ENCODE measurements around the gene DRD3. TPM values are rescaled to one million over a fixed set of nuclear protein-coding genes. Genes with fewer than 3 reads are reported as not detected.
A peak's percentile ranks its signal among the peaks of the same experiment; 100 is the strongest.

The DRD3 gene
- not detected for polyA plus RNA-seq (ENCODE audit: insufficient read length in 10 of 10)
- long read RNA-seq, donor 1: 0 reads
- long read RNA-seq, donor 2: 0 reads
- long read RNA-seq, donor 3: 0 reads
- long read RNA-seq, donor 4: 0 reads
- long read RNA-seq, donor 5: 0 reads
- long read RNA-seq, donor 6: 0 reads
- long read RNA-seq, donor 7: 0 reads
- long read RNA-seq, donor 8: 0 reads
- long read RNA-seq, donor 9: 0 reads

DNA sequence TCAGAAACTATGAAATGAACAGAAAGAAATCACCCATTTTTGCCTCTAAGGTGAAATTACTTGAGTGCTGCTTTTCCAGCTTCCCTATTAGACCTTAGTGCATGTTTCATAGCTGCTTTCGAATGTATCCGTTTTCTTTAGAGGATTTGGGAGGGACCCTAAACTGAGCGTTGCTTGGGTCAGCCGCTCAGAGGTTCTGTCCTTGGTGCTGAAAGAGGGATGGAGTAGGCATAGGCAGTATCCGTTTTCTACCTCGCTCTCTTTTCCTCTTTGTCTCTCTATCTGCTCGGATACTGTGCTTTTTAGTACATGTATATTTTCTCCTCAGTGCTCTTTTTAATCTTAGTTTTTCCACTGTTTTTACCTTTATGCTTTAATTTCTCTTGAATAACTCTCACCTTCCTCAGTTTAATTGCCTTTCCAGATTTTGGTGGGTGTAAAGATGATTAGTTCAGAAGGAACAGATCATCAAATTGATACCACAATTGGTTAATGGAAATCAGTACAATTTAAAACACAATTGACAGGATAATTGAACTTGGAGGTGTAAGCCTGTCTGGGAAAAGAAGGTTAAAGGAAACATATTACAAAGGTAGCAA lies at the start of gene DRD3:
TSS of gene DRD3 (minus strand) at position 283 of the 599 bp plus-strand sequence. CDS start 7,060 bp downstream, outside the sequence.
- peak; percentile 25 to 78 (median 63) for DNase-seq

GRCh38 chr3:114227076-114227475 lies 48.2 kb upstream of the DRD3 start:
- DNase-seq: no peak

DNA sequence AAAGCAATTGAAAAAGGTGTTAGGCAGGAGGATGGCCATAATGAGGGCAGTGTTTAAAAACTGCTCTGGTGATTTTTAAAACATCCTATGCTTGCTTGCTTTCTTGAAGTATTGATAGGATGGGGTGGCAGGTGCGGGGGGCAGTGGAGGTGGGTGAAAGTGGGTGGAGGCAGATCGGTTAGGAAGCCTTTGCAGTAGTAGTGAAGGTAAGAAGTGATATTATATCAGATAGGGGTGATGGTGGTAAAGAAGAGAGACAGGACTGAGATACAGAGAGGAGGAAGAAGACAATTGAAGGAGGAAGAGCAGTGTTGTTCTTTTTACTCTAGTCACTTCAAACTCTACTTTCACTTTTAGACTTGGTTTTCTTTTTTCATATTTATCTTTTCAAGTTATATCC lies 47.5 kb upstream of the DRD3 start:
- DNase-seq: no peak

- DNase-seq: peak in 1 of 3 donors; percentile 4
Observed at GRCh38 chr3:114223143-114223542, 44.3 kb upstream of the DRD3 start.

GRCh38 chr3:114221881-114222264 lies 43.0 kb upstream of the DRD3 start:
- DNase-seq: no peak

- no peak for DNase-seq
Observed at GRCh38 chr3:114221165-114221880, 42.5 kb upstream of the DRD3 start.

GRCh38 chr3:114219741-114220140 lies 40.9 kb upstream of the DRD3 start:
- DNase-seq: no peak

GRCh38 chr3:114218578-114219185 lies 39.8 kb upstream of the DRD3 start:
- DNase-seq: no peak

DNA sequence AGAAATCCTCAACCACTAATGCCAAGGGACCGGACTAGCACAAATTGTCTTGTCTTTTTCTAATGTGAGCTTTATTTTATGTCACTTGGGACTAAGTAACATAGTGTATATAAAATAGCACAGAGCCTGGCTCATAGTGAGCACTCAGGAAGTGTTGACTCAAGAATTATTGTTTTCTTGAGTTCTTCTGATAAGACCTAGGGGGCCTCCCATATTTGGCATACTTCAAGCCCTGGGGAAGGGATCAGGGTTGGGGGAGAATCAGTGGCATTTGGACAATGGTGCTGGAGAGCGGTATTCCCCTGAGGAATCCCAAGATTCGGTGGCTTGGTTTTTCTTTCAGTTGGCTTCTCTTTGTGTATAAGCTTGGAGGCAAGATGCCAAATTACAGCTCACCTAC lies 39.2 kb upstream of the DRD3 start:
- DNase-seq: no peak

GRCh38 chr3:114217266-114217665 lies 38.4 kb upstream of the DRD3 start:
- no peak for DNase-seq

DNA sequence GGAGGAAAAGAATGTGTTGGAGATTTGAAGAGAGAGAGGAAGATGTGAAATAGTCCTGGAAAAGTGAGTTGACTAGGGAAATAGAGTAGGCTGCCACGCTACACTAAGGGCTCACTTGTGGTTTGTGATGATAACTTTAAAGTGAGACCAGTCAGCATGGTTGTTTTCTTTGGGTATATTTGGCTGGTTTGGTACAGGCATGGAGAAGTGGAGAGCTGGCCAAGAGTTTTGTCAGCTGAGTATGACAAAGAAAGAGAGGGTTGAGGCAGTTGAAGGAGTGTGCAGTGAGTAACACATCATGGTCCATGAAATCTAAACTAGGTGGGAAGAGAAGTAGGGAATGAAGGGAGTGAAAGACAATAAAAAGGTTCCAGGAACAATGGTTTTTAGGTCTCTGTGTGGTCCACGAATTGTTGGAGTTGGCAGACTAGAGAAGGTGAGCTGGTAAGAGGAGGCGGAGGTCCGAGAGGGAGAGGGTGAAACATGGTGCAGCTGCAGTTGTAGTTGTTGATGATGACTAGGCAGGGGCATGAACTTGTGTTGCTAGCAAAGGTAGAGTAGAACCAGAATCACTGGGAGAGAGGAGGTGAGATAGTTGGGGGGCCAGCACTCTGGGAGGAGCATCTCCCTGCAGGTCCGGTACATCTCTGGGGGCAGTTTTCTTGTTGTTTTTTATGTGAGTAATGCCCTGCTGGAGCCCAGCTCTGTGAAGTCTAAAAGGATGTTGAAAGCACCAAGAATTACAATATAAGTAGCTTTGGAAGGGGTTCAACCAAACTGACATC lies 37.5 kb upstream of the DRD3 start:
- DNase-seq: no peak

- no peak for DNase-seq
Observed at GRCh38 chr3:114214542-114215341, 35.9 kb upstream of the DRD3 start.

DNA sequence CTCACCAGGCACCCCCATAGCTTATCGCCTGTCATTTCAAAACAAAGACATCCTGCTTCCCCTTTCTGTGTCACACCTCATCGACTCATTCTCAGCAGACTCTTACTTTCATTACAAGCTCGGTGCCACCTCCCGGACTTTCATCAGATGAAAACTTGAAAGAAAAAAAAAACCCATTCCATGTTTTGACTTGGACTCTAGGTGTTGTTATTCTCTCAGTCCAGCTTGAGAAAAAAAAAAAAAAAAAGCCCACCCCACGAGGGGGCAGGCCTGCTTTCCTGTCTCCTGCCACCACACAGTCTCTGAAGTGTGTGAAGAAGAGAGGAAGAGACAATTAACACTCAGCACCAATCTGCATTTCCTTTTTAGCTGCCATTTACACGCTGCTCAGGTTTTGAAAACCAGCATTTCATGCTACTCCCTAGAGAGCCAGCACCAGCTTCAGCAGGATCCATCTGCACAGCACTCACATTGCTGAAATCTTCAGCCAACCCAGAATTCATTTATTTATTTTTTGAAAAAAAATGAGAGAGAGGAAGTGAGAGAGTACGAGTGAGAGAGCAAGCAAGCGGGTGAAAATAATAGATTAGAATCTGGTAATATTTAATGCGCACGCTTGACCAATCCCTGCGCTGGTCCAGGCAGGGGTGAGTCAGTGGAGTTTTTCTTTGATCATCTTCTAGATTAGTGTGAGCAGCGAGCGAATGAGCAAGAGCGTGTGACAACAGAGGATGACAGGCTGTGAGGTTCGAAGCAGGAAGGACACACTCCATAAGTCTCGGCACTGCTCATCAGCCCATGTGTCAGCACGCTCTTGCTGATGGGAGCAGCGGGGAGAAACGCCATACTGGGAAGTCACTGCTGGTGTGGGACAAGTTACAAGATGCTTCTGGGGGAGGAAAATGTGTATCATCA lies 35.0 kb upstream of the DRD3 start:
- peak; percentile 13 to 59 (median 37) for DNase-seq

GRCh38 chr3:114213292-114213626 lies 34.4 kb upstream of the DRD3 start:
- peak in 1 of 3 donors; percentile 30 for DNase-seq

DNA sequence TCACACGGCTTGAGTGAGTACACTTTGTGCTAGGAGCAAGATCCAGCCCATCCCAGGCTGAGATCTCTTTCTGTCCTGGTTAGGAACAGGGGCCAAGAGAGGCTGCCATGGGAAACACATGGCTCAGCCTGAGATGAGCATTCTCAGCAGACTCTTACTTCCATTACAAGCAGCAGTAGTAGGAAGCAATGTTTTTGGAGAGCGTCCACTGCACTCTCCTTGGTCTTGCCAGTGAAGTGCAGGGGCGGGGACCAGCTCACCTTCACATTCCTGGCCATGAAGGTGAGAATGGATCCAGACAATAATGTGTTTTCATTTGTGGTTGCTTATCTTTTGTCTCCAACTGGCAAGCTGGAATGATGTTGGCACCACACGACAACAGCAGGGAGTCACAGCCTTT lies 33.8 kb upstream of the DRD3 start:
- no peak for DNase-seq

DNA sequence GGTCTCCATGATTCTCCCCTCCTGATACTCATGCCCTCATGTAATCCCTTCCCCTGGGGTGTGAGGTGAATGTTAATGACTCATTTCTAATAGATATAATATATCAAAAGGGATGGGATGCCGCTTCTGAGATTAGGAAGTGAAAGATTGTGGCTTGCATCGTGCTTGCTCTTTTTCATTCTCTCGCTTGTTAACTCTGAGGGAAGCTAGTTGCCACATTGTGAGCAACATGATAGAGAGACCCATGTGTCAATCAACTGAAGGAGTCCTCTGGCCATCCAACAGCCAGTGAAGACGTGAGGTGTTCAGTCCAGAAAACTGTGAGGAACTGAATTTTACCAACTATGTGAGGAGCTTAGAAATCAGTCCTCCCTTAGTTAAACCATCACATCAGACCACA lies 28.9 kb upstream of the DRD3 start:
- no peak for DNase-seq

DNA sequence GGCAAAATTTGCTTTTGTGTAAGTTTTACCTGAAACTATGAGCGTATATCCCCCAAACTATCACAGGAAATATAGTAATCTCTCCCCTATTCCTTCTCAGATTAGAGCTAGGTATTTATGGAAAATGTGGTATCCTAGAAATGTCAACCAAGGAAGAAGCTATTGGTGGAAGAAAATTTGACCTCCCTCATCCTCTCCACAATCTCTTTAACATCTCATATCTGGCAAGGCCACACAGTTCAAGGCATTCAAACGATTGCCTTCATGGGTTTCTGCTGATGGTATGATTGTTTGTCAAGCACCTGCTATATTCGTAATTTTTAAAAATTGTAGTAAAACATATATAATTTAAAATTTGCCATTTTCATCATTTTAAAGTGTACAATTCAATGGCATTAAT lies 27.5 kb upstream of the DRD3 start:
- no peak for DNase-seq

DNA sequence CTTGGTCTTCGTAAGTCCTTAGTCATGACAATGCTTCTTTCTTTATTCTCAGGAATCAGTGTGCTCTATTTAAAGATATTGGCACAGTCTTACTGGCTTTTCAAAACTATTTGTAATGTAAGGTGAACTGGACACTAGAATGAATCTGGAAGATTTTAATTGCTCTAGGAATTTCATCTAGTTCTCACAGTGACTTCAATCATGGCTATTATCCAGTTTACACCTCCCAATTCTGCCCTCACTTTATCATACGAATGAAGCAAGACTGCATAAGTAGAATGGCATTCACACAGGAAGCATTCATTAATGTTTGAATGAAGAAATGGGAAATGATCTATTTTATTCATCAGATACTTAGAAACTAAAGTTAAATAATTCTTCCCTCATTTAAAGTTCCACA lies 26.7 kb upstream of the DRD3 start:
- DNase-seq: no peak

DNA sequence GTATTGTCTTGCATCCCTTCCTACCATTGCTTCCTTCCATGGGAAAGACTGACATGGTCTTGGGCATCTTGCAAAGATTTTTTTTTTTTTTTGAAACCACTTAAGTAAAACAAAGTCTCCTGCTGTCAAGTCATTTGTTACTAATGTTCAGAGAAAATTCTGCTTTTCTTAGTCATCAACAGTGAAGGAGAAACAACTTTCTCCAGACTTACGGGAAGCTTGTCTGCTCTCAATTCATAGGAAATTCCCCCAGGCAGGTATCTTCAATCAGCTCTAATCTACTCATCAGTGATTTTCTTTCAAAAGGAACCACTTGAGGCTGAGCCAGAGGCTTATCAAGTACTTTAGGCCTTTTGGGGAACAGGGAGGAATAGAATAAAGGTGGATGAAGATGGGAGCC lies 15.9 kb upstream of the DRD3 start:
- no peak for DNase-seq

DNA sequence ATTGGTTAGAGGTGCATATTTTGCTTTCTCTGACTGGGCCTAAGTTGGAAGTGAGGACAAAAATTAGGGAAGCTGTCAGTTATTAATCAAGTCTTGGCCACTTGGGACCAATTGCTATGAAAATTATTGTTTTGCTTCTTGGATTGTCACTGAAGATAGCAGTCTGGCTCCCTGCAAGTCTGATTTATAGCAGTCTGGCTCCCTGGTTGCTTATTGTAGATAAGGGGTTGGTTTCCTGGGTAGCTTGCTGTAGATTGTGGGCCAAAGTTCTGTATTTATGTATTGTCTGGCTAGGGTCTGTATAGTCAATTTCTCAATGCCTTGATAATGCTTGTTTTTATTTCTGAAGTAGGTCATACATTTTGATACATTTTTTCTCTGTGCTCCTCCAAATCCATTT lies 13.3 kb upstream of the DRD3 start:
- no peak for DNase-seq

Measured in muscle of back (tissue), 13 donors.